Ectodermal cell (in vitro differentiated cells): ENCODE results near the gene SOX30.

Experiments
- H3K27ac ChIP-seq: 2 replicates; pipeline ENCODE4 v1.7.0; 2013; ENCODE audit warnings: mild to moderate bottlenecking, low read depth, low read length; ENCODE audit not compliant: insufficient read depth, poor library complexity, severe bottlenecking
- H3K27me3 ChIP-seq: 2 replicates; pipeline ENCODE4 v1.7.0; 2013; ENCODE audit warnings: mild to moderate bottlenecking, low read length; ENCODE audit not compliant: insufficient read depth, control insufficient read depth, poor library complexity, severe bottlenecking
- H3K36me3 ChIP-seq: one replicate; pipeline ENCODE4 v1.7.0; 2013; ENCODE audit warnings: low read length; ENCODE audit not compliant: control insufficient read depth, insufficient read depth
- H3K4me1 ChIP-seq: one replicate; pipeline ENCODE4 v1.7.0; 2013; ENCODE audit warnings: low read length; ENCODE audit not compliant: control insufficient read depth, insufficient read depth
- H3K4me3 ChIP-seq: 2 replicates; pipeline ENCODE4 v1.7.0; 2013; ENCODE audit warnings: low read depth, low read length, control low read depth; ENCODE audit not compliant: insufficient read depth
- H3K9me3 ChIP-seq: 2 replicates; pipeline ENCODE4 v1.7.0; 2013; ENCODE audit warnings: mild to moderate bottlenecking, low read length, moderate library complexity; ENCODE audit not compliant: control insufficient read depth
- WGBS, 2 experiments: methylation state at CpG; one replicate each; pipeline ENCODE4 v1.1.7; 2013; ENCODE audit warnings: missing lambda C conversion rate in 2 of 2; 5-methylcytosine and 5-hydroxymethylcytosine counted together

Gene SOX30

DNA sequence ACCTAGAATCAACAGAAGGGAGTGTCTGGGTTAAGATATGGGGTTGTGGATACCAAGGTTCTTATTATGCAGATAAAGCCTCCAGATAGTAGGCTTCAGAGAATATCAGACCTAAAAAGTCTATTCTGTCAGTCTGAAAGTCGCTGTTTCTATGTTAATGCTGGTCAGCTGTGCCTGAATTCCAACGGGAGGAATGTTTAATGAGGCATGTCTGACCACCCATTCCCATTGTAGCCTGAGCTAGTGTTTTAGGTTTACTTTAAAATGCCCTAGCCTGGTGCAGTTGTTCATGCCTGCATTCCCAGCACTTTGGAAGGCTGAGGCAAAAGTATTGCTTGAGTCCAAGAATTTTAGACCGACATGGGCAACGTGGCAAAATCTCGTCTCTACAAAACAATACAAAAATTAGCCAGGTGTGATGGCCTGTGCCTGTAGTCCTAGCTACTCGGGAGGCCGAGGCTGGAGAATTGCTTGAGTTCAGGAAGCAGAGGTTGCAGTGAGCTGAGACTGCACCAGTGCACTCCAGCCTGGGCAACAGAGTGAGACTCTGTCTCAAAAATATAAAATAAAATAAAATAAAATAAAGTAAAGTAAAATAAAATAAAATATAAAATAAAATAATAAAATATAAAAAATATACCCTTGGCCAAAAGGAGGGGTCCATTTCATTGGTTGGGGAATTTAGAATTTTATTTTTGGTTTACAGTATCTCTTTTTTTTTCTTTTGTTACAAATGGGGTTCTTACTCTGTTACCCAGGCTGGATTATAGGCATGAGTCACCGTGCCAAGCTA is 7.8 kb upstream of the SOX30 start:
- Histone ChIP-seq H3K9me3 (peaks cover 3% of the 10 kb centered on the region), H3K4me1 (no peaks in the 10 kb centered on the region), H3K27ac (no peak overlapping the region), H3K4me3 (no peak overlapping the region), H3K27me3 (no peaks in the 10 kb centered on the region), H3K36me3 (no peaks in the 10 kb centered on the region)
- 90% methylated on average over 7 of the region's 8 CpGs for WGBS, 2 experiments

DNA sequence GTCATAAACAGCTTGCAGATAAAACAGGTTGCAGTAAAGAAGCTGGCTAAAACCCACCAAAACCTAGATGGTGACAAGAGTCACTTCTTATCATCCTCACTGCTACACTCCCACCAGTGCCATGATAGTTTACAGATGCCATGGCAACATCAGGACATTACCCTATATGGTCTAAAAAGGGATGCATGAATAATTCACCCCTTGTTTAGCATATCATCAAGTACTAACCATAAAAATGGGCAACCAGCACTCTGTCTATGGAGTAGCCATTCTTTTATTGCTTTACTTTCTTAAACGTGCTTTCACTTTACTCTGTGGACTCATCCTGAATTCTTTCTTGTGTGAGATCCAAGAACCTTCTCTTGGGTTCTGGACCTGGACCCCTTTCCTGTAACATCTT is 6.7 kb upstream of the SOX30 start:
- Histone ChIP-seq H3K4me3 (no peak overlapping the region), H3K27me3 (no peaks in the 10 kb centered on the region), H3K27ac (no peak overlapping the region), H3K9me3 (peaks cover 3% of the 10 kb centered on the region), H3K36me3 (no peaks in the 10 kb centered on the region), H3K4me1 (no peaks in the 10 kb centered on the region)
- 83 to 92% methylated on average over 1 of the region's 1 CpG for WGBS, 2 experiments

DNA sequence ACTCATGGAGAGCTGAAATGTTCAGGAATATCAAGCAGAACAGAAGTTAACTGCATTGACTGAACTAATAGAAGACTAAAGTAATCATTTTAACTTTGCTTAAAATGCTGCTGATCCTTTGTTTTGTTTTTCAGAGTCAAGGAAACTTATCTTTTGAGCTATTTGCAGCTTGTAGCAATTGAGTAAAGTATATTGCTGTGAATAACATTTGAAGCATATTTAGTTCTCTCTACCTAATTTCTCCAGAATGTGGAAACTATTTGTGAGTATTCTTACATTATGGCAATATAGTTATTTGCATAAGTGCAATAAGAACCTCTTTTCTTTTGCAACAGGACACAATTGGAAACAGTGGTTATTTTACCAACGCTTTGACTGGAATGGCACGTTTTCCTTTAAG is 5.3 kb upstream of the SOX30 start:
- Histone ChIP-seq H3K9me3 (peaks cover 3% of the 10 kb centered on the region), H3K4me3 (no peak overlapping the region), H3K27ac (no peak overlapping the region), H3K36me3 (no peaks in the 10 kb centered on the region), H3K27me3 (no peaks in the 10 kb centered on the region), H3K4me1 (no peaks in the 10 kb centered on the region)
- WGBS, 2 experiments, result 85 to 89% methylated on average over 2 of the region's 2 CpGs

DNA sequence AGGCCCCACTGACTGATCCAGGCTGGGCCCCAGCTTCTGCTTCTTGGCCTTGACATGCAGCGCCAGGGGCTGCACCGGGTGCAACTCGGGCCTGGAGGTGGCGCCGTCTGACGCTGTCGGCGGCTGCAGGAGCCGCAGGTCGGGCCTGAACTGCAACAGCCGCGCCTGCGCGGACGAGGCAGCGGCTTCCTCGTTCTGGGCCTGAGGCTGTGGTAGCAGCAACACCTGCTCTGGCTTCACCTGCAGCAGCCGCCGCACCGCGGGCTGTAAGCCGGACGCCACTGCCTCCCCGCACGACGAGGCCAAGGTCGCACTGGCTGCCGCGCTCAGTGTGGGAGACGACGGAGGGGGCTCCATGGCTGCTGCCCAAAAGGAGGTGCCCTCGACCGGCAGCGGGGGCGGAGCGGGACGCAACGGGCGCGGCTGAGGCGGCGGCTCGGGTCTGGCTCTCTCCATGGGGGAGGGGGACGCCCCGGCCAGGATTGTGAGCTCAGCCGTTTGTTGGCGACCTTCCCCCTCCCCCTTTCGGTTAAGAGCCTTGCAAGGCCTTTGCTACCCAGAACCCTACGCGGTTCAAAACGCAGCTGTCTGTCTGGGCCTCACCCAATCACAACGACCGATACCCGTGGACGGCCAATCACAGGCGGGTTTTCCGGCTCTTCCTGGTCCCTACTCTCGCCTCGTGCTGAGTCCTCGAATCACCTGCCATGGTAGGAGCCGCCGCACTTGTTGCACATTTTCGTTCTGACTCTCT is 438 bp downstream of the SOX30 start:
- Histone ChIP-seq H3K27me3 (peaks cover 4% of the 10 kb centered on the region), H3K4me1 (no peaks in the 10 kb centered on the region), H3K36me3 (no peaks in the 10 kb centered on the region), H3K4me3 (peak overlapping the region; percentile 20), H3K9me3 (no peaks in the 10 kb centered on the region), H3K27ac (no peak overlapping the region)
- 51 to 53% methylated on average over 63 of the region's 63 CpGs for WGBS, 2 experiments

DNA sequence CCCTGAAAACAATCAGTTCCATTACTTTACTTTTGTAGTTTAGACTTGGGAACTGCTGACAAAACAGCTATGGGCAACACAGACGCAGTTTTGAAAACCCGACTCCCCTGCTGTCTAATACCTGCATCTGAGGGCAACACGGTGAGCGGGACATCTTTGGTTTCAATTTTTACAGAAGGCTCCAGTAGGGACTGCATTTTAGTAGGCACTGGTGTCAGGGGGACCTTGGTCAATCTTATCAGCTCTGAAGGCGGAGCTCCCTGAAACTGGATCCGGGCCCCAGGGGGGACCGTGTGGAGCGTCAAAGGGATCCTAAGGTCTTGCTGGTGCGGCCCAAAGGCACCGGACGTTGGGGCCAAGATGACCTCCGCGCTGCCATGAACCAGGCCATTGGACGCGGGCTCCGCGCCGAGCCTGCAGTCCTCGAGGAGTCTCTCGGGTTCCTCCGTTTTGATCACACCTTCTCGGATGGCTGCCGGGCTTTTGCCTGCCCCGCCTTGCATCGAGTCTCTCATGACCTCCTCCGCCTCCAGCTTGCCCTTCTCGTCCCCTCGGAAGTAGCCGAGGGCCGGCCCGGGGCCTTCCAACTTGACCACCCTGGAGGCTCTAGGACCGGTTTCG is 1.1 kb downstream of the SOX30 start:
- no peak overlapping the region for H3K4me3 ChIP-seq
- WGBS, 2 experiments, result 85 to 87% methylated on average over 33 of the region's 33 CpGs
- H3K4me1 ChIP-seq, result no peaks in the 10 kb centered on the region
- H3K36me3 ChIP-seq, result no peaks in the 10 kb centered on the region
- no peaks in the 10 kb centered on the region for H3K9me3 ChIP-seq
- H3K27ac ChIP-seq, result no peak overlapping the region
- H3K27me3 ChIP-seq, result peaks cover 4% of the 10 kb centered on the region

DNA sequence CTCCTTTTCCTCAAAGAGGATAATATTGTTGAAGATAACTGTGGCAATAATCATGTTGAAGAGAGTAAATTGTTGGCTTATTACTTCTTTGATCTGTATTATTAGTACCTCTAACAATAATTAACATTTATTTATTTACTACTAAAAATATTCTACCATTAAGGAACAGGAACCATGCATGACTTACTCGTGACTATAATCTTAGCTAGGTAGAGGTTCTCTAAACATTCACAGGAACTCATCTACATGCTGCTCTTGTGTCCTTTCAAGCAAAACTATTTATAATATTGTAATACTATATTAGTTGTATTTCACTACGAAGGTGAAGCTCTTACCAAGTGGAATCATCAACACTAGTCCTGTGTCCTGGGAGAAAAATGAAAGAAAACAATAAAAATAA is 3.1 kb downstream of the SOX30 start:
- Histone ChIP-seq H3K4me3 (no peak overlapping the region), H3K9me3 (no peaks in the 10 kb centered on the region), H3K27me3 (peaks cover 4% of the 10 kb centered on the region), H3K27ac (no peak overlapping the region), H3K4me1 (no peaks in the 10 kb centered on the region), H3K36me3 (no peaks in the 10 kb centered on the region)
- WGBS, 2 experiments, result 82 to 87% methylated on average over 1 to 2 of the region's 2 CpGs

DNA sequence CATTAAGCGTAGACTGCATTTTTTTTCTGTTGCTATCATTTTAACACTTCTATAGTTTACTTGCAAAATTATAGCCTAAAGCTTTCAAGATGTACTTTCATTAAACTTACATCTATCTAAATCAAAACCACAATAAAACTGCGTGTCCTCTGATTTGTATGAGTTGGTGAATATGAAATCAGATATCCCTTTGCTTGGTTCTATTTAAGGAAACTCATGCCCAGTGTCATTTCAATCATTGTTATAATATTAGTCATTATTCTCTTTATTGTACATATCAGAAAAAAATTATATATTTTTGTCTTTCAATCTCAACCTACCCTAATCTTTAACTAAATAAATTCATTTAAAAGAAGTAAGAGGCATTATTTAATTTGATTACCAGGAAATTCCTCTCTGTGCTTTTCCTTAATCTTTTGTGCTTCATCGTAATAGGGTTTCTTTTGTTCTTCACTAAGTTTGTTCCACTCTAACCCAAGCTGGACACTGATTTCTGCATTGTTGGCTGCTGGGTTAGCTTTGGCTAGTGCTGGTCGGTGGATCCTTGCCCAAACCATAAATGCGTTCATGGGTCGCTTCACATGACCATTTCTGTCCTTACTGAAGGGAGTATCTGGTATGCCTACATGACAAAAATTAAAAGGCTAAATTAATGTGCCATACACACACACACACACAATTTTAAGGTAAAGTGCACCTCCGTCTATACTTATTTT is 3.8 kb downstream of the SOX30 start:
- 93 to 97% methylated on average over 6 of the region's 7 CpGs for WGBS, 2 experiments
- Histone ChIP-seq H3K9me3 (no peaks in the 10 kb centered on the region), H3K4me1 (no peaks in the 10 kb centered on the region), H3K27me3 (peaks cover 4% of the 10 kb centered on the region), H3K27ac (no peak overlapping the region), H3K36me3 (no peaks in the 10 kb centered on the region), H3K4me3 (no peak overlapping the region)

DNA sequence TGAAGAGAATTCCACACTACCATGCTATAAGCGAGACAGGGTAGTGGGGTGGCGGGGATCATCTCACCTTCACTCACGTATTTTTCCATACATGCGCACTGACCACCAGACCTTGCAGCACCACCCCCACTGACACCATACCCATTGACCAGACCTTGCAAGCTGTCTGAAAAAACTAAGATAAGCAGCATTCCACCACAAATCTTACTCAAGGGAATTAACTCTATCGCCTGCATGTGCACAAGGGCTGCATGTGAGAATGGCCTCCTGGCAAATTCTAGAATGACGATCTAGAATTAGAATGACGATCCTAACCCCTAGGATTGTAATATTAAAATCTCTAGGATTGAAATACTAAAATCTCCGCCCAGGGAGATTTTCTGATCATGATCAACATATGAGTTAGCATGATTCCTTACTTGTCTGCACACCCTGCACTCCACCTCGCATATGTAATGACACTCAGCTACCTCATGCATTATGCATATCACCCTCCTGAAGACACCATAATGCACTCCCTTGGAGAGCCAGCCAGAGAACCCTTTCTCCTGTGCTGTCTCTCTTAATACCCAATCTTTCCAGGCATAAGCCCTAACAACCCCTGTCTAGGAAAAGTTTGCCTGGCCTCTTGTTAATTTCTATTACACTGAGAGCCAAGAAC is 11.7 kb downstream of the SOX30 start:
- Histone ChIP-seq H3K9me3 (no peaks in the 10 kb centered on the region), H3K27ac (no peak overlapping the region), H3K4me1 (no peaks in the 10 kb centered on the region), H3K4me3 (no peak overlapping the region), H3K27me3 (no peaks in the 10 kb centered on the region), H3K36me3 (no peaks in the 10 kb centered on the region)
- 87 to 89% methylated on average over 9 of the region's 9 CpGs for WGBS, 2 experiments

DNA sequence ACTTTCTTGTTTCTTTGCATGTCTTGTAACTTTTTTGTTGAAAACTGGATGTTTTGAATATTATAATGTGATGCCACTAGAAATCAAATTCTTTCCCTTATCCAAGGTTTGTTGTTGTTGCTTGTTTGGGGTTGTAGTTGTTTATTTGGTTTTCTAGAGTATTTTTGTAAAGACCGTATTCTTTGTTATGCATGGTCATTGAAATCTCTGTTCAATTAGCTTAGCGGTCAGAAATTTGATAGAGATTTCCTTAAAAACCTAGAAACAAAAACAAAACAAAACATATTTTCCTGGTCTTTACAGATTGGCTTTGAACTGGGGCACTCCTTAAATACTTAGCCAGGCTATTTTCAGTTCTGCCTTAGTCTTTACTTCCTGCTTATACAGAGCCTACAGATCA is 21.9 kb downstream of the SOX30 start:
- Histone ChIP-seq H3K27me3 (no peaks in the 10 kb centered on the region), H3K36me3 (no peaks in the 10 kb centered on the region), H3K4me3 (no peak overlapping the region), H3K27ac (no peak overlapping the region), H3K9me3 (no peaks in the 10 kb centered on the region), H3K4me1 (no peaks in the 10 kb centered on the region)
- 92 to 93% methylated on average over 2 of the region's 2 CpGs for WGBS, 2 experiments
